ENCODE data around the gene FRMD4A.

The FRMD4A gene

GRCh38 chr10:13862546-13863233 is 468.0 kb downstream of the FRMD4A start:
- H3K27ac Mint-ChIP-seq, result no peak overlapping the region
- no peaks in the 10 kb centered on the region for H3K36me3 Mint-ChIP-seq
- no peak for DNase-seq (ENCODE audit: low spot score in 2 of 2)
- H3K27me3 Mint-ChIP-seq, result peaks cover 7% of the 10 kb centered on the region
- no peak for ATAC-seq (ENCODE audit: low read depth)
- H3K4me3 Mint-ChIP-seq, result no peak overlapping the region
- no peaks in the 10 kb centered on the region for H3K9me3 Mint-ChIP-seq
- no peaks in the 10 kb centered on the region for H3K4me1 Mint-ChIP-seq

- ATAC-seq (ENCODE audit: low read depth) (no peak), DNase-seq (ENCODE audit: low spot score in 2 of 2) (no peak)
- Mint-ChIP-seq H3K27ac (no peak overlapping the region), H3K27me3 (peaks cover 7% of the 10 kb centered on the region), H3K36me3 (no peaks in the 10 kb centered on the region), H3K4me1 (no peaks in the 10 kb centered on the region), H3K4me3 (no peak overlapping the region), H3K9me3 (no peaks in the 10 kb centered on the region)
Measured at GRCh38 chr10:13860886-13861285, 469.8 kb downstream of the FRMD4A start.

DNA sequence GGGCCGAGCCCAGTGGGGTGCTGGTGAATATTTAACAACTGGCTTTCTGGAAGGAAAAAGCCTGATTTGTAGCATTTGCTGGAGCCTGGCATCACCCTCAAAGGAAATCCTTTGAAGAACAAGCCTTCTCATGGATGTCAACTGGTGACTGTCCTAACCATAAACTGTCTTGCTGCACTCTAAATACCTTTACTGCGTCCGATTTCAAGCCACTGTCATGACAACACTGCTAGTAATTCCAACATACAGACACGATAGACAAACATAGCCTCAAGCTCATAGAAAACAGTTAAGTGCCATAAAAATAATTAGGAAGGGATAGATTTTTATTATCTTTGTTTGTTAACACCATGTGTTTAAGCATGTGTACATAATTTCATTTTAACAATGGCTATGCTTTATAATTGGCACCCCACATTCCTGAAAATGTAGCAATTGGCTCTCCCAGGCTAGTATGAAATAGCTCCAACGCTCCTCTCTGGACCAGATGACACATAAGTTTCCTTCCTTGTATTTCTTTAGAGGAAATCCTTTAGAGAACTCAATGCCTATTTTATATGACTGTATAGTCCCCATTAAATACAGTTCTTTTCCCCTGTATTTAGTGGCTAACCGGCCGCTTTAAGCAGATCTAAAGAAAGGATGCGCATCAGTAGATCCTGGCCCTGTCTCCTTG is 470.6 kb downstream of the FRMD4A start:
- Mint-ChIP-seq H3K27ac (no peak overlapping the region), H3K4me3 (no peak overlapping the region), H3K36me3 (no peaks in the 10 kb centered on the region), H3K4me1 (no peaks in the 10 kb centered on the region), H3K9me3 (no peaks in the 10 kb centered on the region), H3K27me3 (peaks cover 7% of the 10 kb centered on the region)
- DNase-seq (ENCODE audit: low spot score in 2 of 2) (no peak), ATAC-seq (ENCODE audit: low read depth) (no peak)

GRCh38 chr10:13858709-13859108 is 472.0 kb downstream of the FRMD4A start:
- DNase-seq (ENCODE audit: low spot score in 2 of 2) (no peak), ATAC-seq (ENCODE audit: low read depth) (no peak)
- no peak overlapping the region for H3K4me3 Mint-ChIP-seq
- H3K9me3 Mint-ChIP-seq, result no peaks in the 10 kb centered on the region
- H3K27ac Mint-ChIP-seq, result no peak overlapping the region
- peaks cover 10% of the 10 kb centered on the region for H3K27me3 Mint-ChIP-seq
- H3K36me3 Mint-ChIP-seq, result no peaks in the 10 kb centered on the region
- H3K4me1 Mint-ChIP-seq, result no peaks in the 10 kb centered on the region

- no peak overlapping the region for H3K27ac Mint-ChIP-seq
- DNase-seq (ENCODE audit: low spot score in 2 of 2) (no peak), ATAC-seq (ENCODE audit: low read depth) (peak; percentile 66)
- peaks cover 2% of the 10 kb centered on the region for H3K4me1 Mint-ChIP-seq
- H3K36me3 Mint-ChIP-seq, result no peaks in the 10 kb centered on the region
- no peak overlapping the region for H3K4me3 Mint-ChIP-seq
- peaks cover 15% of the 10 kb centered on the region for H3K27me3 Mint-ChIP-seq
- no peaks in the 10 kb centered on the region for H3K9me3 Mint-ChIP-seq
Measured at GRCh38 chr10:13857451-13857850, 473.3 kb downstream of the FRMD4A start.

DNA sequence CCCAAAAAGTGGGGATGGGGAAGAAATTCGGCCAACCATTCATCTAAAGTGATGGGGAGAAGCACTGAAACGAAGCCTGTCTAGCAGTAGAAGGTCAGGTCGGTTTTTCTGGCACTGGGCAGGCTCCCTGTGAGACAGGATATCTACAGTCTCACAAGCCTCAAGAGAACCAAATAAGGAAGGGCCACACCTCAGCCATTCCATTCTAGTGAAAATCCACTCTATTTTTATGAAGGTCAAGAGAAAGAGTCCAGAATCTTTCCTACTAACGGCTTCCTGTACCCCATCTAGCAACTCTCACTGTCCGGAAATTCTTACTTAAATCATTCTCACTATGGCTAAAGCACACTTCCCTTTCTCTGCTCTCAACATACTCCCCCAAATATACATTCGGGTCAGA is 476.9 kb downstream of the FRMD4A start:
- Mint-ChIP-seq H3K36me3 (no peaks in the 10 kb centered on the region), H3K27me3 (peaks cover 15% of the 10 kb centered on the region), H3K9me3 (no peaks in the 10 kb centered on the region), H3K4me3 (no peak overlapping the region), H3K4me1 (peaks cover 2% of the 10 kb centered on the region), H3K27ac (no peak overlapping the region)
- DNase-seq (ENCODE audit: low spot score in 2 of 2) (no peak), ATAC-seq (ENCODE audit: low read depth) (no peak)

GRCh38 chr10:13852872-13853271 is 477.9 kb downstream of the FRMD4A start:
- H3K9me3 Mint-ChIP-seq, result no peaks in the 10 kb centered on the region

GRCh38 chr10:13851906-13852305 is 478.8 kb downstream of the FRMD4A start:
- no peak for ATAC-seq (ENCODE audit: low read depth)
- H3K36me3 Mint-ChIP-seq, result no peaks in the 10 kb centered on the region
- peaks cover 5% of the 10 kb centered on the region for H3K4me1 Mint-ChIP-seq
- no peak overlapping the region for H3K27ac Mint-ChIP-seq
- H3K4me3 Mint-ChIP-seq, result no peak overlapping the region
- H3K9me3 Mint-ChIP-seq, result no peaks in the 10 kb centered on the region
- no peak for DNase-seq (ENCODE audit: low spot score in 2 of 2)
- peaks cover 18% of the 10 kb centered on the region for H3K27me3 Mint-ChIP-seq

More at GRCh38 chr10:13852872-13853271, 477.9 kb downstream of the FRMD4A start:
- H3K4me1 Mint-ChIP-seq, result peaks cover 2% of the 10 kb centered on the region
- peaks cover 15% of the 10 kb centered on the region for H3K27me3 Mint-ChIP-seq
- peak overlapping the region; percentile 15 for H3K27ac Mint-ChIP-seq
- H3K36me3 Mint-ChIP-seq, result no peaks in the 10 kb centered on the region
- no peak for DNase-seq (ENCODE audit: low spot score in 2 of 2)
- H3K4me3 Mint-ChIP-seq, result no peak overlapping the region
- ATAC-seq (ENCODE audit: low read depth), result no peak

DNA sequence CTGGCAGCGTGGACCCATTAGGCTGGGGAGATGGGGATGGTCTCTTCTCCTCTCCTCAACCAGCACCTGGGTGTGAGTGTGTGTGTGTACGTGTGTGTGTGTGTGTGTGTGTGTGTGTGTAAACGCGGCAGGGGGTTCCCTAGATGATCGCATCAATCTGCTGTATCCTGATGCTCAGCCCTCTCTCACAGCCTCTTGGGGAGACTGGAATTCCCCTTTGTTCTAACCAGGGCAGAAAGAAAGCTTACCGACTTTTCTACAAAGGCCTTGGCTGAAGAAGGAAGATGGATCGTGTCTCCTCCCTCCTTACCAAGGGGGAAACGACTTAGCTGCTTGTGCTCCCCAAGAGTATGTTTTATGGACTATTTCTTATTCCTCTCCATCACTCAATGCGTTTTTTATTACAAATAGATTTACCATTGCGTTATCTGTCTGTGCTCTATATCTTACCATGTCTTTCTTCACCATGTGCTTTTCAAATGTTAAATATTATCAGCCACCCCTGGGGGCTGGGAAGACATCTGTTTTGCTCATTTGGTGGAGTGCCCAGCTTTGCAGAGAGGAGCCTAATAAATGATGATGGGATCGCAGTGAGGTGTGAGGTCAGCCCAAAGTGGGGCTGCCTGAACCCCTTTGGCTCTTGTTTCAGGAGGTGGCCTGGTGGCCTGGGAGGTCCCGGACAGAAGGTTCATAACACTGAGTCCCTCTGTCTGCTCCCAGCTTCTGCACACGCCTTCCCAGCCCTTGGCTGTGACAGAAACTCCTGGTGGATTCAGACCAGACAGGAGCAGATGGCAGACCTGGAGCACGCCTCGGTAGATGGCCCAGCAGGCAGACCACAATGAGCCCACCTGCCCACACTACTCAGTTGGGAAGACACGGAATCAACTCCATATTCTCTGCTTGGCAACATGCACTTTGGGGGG is 481.9 kb downstream of the FRMD4A start:
- Mint-ChIP-seq H3K4me3 (no peak overlapping the region), H3K4me1 (peaks cover 9% of the 10 kb centered on the region), H3K36me3 (no peaks in the 10 kb centered on the region), H3K27ac (no peak overlapping the region), H3K27me3 (peaks cover 24% of the 10 kb centered on the region), H3K9me3 (no peaks in the 10 kb centered on the region)
- DNase-seq (ENCODE audit: low spot score in 2 of 2) (no peak), ATAC-seq (ENCODE audit: low read depth) (peak; percentile 31)

DNA sequence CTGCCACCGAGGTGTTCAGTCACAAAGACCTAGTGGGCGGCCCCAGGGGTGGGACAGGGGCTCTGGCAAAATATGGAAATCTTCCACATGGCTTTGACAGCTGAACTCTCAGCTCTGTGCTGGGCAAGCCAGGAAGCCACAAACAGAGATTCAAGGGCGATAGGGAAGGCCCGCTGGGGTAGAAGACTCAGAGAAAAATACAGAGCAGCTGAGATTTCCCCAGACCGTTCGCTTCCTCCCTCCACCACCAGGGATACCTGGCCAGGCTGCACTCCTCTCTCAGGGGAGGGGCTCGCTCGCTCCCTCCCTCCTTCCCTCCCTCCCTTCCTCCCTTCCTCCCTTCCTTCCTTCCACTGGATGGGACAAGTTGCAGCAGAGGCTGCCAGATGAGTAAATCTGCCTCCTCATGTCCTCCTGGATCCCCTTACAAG is 483.5 kb downstream of the FRMD4A start:
- no peak for ATAC-seq (ENCODE audit: low read depth)
- Mint-ChIP-seq H3K4me3 (no peak overlapping the region), H3K27me3 (peaks cover 22% of the 10 kb centered on the region), H3K36me3 (no peaks in the 10 kb centered on the region), H3K9me3 (no peaks in the 10 kb centered on the region), H3K27ac (no peak overlapping the region), H3K4me1 (peaks cover 6% of the 10 kb centered on the region)
- DNase-seq (ENCODE audit: low spot score in 2 of 2), result no peak

DNA sequence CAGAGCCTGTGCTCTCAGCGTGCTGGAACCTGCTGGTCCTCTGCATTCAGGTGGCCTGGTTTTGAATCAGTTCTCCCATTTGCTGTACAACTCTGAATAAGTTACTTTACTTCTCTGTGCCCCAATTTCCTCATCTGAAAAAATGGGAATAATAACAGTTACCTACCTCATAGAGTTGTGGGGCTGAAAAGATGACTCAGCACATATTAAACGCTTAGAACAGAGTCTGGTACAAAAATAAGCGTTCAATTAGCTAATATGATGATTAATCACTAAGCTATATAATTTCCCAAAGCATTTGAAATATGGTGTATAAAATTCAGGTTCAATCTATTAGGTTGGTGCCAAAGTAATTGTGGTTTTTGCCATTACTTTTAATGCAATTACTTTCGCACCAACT is 484.8 kb downstream of the FRMD4A start:
- Mint-ChIP-seq H3K27ac (no peak overlapping the region), H3K27me3 (peaks cover 22% of the 10 kb centered on the region), H3K36me3 (no peaks in the 10 kb centered on the region), H3K4me3 (no peak overlapping the region), H3K9me3 (no peaks in the 10 kb centered on the region), H3K4me1 (peaks cover 6% of the 10 kb centered on the region)
- ATAC-seq (ENCODE audit: low read depth), result no peak
- DNase-seq (ENCODE audit: low spot score in 2 of 2), result no peak

DNA sequence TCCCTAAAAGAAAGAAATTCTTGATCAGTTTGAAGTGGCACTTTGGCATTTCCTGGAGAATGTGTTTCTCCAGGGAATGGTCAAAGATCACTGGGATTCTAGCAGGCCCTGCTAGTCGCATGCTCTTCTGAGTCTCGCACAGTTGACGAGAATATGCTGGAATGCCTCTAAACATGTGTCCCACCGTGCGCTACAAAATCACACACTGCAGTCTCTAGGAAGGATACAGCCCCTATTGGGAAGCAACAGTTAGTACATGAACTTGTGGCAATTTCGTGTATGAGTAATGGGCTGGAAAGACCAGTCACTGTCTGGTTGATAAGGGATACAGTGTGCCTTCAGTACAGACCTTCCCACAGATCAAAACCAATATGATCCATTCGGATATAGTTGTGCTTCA is 486.1 kb downstream of the FRMD4A start:
- DNase-seq (ENCODE audit: low spot score in 2 of 2) (no peak), ATAC-seq (ENCODE audit: low read depth) (no peak)
- peaks cover 23% of the 10 kb centered on the region for H3K27me3 Mint-ChIP-seq
- peaks cover 1% of the 10 kb centered on the region for H3K36me3 Mint-ChIP-seq
- H3K27ac Mint-ChIP-seq, result no peak overlapping the region
- no peak overlapping the region for H3K4me3 Mint-ChIP-seq
- H3K4me1 Mint-ChIP-seq, result peaks cover 6% of the 10 kb centered on the region
- H3K9me3 Mint-ChIP-seq, result no peaks in the 10 kb centered on the region

GRCh38 chr10:13842117-13842516 is 488.6 kb downstream of the FRMD4A start:
- no peak for ATAC-seq (ENCODE audit: low read depth)
- Mint-ChIP-seq H3K36me3 (peaks cover 1% of the 10 kb centered on the region), H3K27ac (no peak overlapping the region), H3K9me3 (no peaks in the 10 kb centered on the region), H3K4me1 (peaks cover 11% of the 10 kb centered on the region), H3K27me3 (peaks cover 17% of the 10 kb centered on the region), H3K4me3 (no peak overlapping the region)
- DNase-seq (ENCODE audit: low spot score in 2 of 2), result no peak

GRCh38 chr10:13840036-13840435 is 490.7 kb downstream of the FRMD4A start:
- Mint-ChIP-seq H3K4me1 (peaks cover 7% of the 10 kb centered on the region), H3K27me3 (peaks cover 10% of the 10 kb centered on the region), H3K27ac (no peak overlapping the region), H3K36me3 (peaks cover 1% of the 10 kb centered on the region), H3K4me3 (no peak overlapping the region), H3K9me3 (no peaks in the 10 kb centered on the region)
- DNase-seq (ENCODE audit: low spot score in 2 of 2) (no peak), ATAC-seq (ENCODE audit: low read depth) (no peak)

Measured in memory B cell (primary cell).